Measurements from ENCODE around the gene HGFAC.

HGFAC gene

GRCh38 chr4:3465698-3466671 lies 24.2 kb downstream of the HGFAC start:
- no peak for TF ChIP-seq CTCF (IDR thresholded peaks at IDR 0.05; ENCODE audit: low read depth, low read length)
- no peak overlapping the region for H3K4me3 ChIP-seq (ENCODE audit: low read depth, low read length)

- no peak for TF ChIP-seq CTCF (IDR thresholded peaks at IDR 0.05; ENCODE audit: low read depth, low read length)
- no peak overlapping the region for H3K4me3 ChIP-seq (ENCODE audit: low read depth, low read length)
Measured at GRCh38 chr4:3466691-3467600, 25.2 kb downstream of the HGFAC start.

- TF ChIP-seq CTCF (IDR thresholded peaks at IDR 0.05; ENCODE audit: low read depth, low read length): no peak
- no peak overlapping the region for H3K4me3 ChIP-seq (ENCODE audit: low read depth, low read length)
Measured at GRCh38 chr4:3467601-3468031, 25.8 kb downstream of the HGFAC start.

- no peak overlapping the region for H3K4me3 ChIP-seq (ENCODE audit: low read depth, low read length)
- no peak for TF ChIP-seq CTCF (IDR thresholded peaks at IDR 0.05; ENCODE audit: low read depth, low read length)
Measured at GRCh38 chr4:3468154-3468553, 26.4 kb downstream of the HGFAC start.

- no peak overlapping the region for H3K4me3 ChIP-seq (ENCODE audit: low read depth, low read length)
- TF ChIP-seq CTCF (IDR thresholded peaks at IDR 0.05; ENCODE audit: low read depth, low read length): no peak
Measured at GRCh38 chr4:3468804-3469203, 27.0 kb downstream of the HGFAC start.

GRCh38 chr4:3469386-3470243 lies 27.8 kb downstream of the HGFAC start:
- H3K4me3 ChIP-seq (ENCODE audit: low read depth, low read length): no peak overlapping the region
- no peak for TF ChIP-seq CTCF (IDR thresholded peaks at IDR 0.05; ENCODE audit: low read depth, low read length)

Measured in WI38 (cell line).